ENCODE results near the gene IGSF11.

Gene IGSF11

DNA sequence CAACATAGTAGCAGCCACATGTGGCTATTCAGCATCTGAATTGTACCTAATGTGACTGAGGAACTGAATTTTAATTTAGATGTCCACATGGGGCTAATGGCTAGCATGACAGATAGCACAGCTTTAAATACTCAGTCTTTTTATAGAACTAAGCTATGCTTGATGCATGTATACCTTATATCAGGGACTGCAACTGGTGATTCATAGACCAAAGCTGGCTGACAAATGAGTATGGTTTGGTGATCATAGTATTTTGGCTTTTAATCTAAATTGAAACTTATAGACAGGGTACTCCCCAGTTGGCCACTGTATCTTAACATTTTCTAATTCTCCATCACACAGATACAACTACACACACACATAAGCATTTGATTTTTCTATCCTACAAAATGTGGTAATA lies 83.6 kb downstream of the IGSF11 start:
- no peak for DNase-seq (ENCODE audit: low spot score)

DNA sequence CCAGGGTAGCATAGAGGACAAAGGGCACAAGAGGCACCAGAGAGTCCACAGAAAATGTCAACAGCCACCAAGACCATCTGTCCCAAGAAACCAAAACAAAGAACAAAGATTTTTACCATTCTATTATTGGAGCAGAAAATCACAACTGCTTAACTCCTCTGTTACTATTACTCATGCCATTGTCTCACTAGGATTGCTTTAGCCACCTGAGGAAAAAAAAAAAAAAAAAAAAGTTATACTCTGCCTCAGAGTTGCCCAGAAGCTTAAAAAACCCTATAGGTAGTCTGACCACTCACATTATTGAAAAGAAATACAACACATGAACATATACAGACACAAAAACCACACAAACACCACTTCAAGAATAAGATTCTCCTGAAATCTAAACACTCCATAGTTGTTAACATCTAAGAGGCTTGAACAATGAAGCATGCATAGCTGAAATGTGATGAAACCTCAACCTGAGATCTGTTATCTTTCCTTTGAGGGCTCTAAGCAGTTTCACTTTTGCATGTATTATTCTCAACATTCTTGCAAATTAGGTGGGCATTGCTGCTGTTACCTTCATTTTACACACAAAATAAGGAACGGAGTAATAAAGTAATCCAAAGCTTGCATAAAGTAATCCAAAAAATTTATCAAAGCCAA lies 85.4 kb downstream of the IGSF11 start:
- no peak for DNase-seq (ENCODE audit: low spot score)

DNA sequence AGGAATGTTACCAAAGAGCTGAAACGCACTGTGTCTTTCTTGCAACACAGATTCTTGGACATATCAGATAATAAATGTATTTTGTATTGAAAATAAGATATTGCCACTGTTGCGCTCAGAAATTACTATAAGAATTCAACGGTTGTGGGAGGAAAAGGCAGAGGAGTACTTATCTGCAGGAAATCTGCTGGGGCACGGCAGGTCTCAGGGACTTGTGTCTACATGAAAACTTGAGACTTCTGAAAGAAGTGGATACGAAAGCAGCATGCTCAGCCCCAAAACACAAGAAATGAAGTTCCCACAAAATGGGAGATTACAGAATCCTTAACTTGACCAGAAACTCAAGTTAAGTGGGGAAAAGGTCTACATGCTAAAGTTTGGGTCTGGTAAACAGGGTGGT lies 86.5 kb downstream of the IGSF11 start:
- DNase-seq (ENCODE audit: low spot score), result no peak

DNA sequence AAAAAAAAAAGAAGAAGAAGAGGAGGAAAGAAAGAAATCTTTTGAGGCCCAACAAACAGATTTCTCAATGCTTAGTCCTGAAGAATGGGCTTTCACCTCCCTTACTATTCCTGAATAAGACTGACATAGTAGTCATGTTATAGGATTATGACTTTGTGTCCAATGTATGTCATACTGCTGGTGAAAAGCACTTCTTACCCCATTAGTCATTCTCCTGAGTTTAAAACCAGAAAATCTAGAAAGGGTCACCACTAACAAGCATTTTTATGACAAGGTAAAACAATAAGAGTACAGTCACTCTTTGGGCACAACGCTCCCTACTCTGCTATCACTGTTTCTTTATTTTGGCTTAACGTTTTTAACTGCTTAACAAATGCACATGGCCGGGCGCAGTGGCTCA lies 88.2 kb downstream of the IGSF11 start:
- DNase-seq (ENCODE audit: low spot score), result no peak

DNA sequence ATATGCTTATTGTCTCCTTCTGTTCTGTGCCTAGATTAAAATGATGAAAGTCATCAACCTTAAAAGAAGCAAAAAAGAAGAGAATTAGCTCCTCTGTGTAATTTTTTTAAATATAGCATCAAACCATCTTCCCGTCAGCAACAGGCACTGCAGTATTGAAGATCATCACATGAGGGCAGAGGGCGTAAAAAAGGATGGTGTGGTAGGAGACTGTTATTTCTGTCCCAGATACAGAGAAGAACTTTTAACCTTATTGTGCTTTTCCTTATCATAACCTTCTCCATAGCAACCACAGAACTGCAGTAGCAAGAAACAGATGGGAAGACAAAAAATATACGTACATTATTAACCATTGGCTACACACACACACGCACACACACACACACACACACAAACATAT lies 88.8 kb downstream of the IGSF11 start:
- no peak for DNase-seq (ENCODE audit: low spot score)

DNA sequence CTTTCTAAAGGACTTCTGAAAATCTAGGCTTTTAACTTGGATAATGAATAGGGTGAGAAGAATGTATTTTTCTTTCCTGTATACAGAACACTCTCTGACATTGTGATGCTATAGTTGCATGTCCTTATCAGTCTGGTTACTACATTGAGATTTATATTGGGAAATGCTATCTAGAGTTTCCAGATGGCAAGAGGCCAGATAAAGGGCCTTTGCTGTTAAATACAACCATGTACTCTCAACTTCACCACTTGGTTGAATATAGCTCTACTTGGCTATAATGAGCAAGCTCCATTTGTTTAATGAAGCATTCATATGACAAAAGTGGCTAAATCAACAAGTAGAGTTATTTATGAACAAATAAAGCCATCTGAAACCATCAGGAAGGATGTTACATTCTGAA lies 91.0 kb downstream of the IGSF11 start:
- DNase-seq (ENCODE audit: low spot score), result no peak

DNA sequence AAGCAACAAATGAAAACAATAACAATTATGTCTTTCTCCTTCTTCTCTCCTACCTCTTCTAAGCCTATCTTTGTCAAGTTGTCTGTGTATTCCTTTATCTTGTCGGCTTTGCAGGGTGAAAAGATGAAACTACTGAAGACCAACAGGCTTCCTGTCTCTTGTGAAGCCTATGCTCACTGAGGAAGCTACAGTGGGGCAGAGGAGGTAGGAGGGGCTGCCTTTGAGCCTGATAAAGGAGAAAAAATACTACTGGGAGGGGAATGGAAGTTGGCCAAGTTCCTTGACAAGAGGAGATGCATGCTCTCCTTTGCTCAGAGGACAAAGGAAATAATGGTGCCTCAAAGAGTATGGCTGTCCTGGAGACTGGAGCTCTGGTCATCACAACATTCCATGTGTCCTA lies 92.0 kb downstream of the IGSF11 start:
- DNase-seq (ENCODE audit: low spot score), result no peak

DNA sequence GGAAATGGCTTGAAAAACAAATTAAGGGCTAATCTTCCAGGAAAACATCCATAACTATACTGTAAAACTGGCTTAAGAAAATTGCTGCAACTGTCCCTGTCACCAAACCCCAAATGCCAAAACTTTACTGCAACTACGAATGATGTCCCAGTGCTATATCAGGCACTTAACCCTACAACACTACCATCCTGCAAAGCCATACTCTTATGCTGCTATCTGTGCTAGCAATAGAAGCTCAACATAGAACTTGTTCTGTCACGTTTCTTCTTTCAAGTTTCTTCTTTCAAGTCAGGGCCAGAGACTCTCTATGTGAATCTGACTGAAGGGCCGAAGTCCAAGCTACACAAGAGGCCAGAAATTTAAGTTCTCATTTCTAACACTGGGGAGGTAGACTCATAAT lies 92.5 kb downstream of the IGSF11 start:
- no peak for DNase-seq (ENCODE audit: low spot score)

DNA sequence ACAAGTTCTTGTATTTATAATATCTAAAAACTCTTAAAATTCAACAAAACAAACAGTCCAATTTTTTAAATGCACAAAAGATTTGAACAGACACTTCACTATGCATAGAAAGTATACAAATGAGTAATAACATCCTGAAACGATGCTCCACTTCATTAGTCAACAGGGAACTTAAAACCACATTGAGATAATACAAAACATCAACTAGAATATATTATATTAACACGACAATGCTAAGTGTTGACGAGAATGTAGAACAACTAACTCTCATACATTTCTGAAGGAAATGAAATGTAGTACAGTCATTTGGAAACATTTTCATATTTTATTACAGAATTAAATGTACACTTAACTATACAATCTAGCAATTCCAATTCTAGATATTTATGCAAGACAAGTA lies 93.4 kb downstream of the IGSF11 start:
- DNase-seq (ENCODE audit: low spot score), result no peak

DNA sequence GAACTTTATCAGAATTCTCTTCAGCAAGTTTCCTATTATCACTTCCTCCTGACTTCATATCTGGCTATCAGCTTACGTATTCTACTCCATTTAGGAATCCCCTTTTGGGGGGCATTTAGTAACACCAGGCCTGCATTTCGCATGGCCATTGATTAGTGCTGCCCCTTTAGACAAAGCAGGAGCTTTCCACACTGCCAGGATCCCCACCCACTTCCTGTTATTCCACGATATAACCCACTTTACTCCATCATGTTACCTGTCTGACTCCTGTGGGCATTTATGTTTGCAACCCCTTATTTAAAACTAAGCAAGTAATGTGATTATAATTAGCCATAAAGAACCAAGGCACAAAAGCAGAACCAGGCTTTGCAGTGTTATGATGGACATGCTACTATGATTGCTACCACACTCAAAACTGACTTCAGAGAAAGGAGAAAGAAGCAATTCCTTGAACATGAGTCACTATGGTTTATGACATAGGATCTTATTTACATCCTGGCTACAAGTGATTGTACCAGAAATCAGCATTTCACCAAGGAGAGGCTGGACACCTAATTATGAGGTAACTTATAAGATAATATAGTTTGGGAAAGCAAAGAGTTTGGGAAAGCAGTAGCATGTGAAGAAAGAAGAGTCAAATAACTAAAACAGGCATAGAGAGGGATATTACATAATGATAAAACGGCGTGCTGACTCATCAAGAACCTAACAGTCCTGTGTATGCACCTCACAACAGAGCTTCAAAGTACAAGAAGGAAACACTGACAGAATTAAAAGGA lies 96.3 kb downstream of the IGSF11 start:
- no peak for DNase-seq (ENCODE audit: low spot score)

DNA sequence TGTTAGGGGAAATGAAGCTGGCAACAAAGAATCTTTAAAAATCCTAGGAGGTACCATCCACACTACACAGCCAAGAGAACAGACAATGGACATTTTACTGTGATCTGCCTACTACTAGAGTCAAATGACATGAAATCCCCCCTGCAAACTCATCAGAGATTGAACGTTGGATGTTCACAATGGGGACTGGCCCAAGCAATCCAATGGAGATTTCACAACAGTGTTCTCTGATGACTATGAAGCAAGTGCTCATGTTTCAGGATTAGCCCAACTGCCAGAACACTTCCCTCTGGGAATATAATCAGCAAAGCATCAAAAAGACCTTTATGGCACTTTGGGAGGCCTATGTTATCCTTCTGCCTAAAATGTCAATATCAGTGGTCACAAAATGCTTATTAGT lies 97.8 kb downstream of the IGSF11 start:
- DNase-seq (ENCODE audit: low spot score), result no peak

DNA sequence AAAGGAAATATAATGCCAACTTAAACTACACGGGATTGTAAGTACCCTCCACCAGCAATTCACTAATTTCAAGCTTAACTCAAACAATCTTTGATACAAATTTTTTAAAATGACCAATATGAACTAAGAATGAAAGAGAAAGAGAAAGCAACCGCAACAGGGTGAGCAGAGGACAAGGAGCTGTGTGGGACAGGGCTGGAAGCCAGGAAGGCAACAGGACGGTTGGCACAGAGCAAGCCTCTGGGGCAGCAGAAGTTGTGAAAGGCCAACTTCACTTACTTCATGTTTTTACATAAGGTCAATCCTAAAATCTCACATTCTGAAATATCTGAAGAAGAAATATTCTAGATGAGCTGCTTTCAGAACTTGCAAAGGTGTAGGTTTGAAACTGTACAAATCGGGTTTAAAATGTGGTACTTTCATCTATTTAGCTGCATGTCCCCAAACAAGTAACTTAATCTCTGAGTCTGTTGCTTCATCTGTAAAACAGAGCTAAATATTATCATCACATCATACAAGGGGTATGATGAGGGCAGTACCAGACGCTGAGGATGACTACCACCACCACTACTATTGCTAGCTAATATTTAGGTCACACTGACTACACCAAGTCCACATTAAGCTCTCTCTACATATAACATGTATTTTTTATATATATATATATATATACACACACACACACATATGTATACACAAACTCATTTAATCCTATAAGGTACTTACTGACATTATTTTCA lies 101.7 kb downstream of the IGSF11 start:
- DNase-seq (ENCODE audit: low spot score), result no peak

DNA sequence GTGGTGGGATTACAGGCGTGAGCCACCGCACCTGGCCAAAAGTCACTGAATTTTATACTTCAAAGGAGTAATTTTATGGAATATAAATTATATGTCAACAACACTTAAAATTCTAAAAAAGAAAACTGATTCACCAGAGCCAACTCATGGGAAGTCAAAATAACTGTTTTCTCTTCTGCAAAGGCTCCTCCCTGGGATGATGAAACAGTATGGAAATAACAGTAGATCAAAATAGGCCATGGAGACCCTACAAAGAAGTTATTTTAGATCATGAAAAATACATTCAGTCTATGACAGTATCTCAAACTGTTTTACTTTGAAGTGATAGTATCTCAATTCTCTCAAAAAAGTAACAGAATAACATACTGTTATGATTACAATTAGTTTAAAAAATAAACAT lies 102.7 kb downstream of the IGSF11 start:
- DNase-seq (ENCODE audit: low spot score), result no peak

DNA sequence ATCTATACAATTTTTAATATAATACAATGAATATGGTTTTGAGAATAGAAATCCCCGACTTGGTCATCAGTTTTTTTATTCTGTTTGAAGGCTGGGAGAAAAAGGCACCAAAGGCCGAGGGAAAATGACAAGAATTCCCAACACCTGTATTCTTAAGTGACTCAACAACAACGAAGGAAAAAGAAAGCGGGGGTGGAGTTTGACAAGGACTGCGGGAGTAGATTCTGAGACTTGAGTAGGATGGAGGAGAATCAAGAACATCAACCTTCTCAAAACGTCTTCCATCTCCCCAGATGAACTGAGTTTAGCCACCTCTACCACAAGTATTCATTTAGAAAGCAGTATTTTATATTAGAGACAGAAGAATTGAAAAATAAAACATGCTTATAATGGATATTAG lies 107.2 kb downstream of the IGSF11 start:
- DNase-seq (ENCODE audit: low spot score), result no peak

DNA sequence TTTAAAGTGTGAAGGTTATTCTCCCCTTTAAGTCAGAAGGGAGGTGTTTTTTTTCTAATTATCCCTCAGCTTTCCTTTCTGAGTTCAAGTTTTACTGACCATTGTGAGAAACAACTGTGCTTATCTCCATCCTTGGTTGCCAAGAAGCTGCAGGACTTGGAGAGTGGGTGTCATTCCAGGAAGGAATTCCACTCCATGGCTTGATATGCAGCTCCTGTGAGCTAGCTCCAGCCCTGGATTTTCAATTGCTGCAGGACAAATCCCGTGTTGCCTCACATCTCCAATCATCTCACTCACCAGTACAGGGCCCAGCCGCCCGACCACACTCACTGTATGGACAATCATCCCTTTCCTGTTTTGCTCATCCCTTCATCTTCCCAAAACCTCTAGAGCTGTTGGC lies 122.5 kb downstream of the IGSF11 start:
- DNase-seq (ENCODE audit: low spot score), result no peak

DNA sequence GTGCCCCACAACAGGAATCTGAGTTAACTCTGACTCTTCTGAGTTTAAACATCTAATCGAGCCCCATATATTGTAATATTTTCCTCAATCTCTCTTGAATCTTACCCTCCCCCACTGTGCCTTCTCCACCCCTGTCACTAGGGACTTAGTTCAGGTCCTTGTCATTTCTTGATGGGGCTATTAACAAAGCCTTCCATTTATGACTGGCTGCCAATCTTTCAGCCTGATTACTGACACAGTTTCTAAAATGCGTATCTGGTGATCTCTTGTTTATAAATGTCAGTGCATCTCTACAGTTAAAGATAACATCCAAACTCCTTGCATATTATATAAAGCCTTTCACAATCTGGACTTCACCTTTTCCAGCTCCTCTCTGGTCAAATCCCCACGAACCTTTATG lies 124.3 kb downstream of the IGSF11 start:
- DNase-seq (ENCODE audit: low spot score), result no peak

DNA sequence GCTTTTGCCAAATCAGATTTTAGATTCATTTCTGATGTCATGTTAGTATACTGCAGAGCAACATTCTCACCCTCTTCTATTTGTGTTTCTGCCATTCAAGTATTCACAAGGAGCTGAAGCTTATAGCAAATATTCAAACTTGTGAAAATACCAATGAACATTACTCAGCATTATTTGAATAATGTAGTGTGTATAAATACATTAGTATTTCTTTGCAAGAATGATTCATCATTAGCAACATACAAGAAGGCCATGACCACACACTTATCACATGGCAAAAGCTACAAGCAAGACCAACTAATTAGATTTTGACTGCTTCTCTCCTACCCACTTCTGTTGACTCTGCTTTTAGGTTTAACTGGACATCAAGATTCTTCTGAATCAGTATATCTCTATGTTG lies 124.9 kb downstream of the IGSF11 start:
- DNase-seq (ENCODE audit: low spot score), result no peak

DNA sequence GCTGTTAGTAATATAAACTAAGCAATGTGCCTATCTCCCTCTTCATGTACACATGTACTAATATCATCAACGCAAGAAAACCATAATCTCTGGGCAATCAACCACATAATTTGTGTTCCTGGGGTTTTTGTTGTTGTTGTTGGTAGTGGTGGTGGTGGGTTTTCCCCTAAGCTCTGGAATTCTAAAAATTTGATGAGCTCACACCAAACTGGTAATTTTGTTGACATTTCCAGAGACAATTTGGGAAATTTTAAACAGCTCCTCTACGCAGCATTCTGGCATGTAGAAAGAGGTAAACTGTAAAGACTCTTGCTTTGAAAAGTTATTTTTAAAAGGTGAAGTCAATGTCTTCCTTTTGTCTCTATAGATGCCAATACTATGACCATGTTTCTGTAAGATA lies 126.7 kb downstream of the IGSF11 start:
- no peak for DNase-seq (ENCODE audit: low spot score)

DNA sequence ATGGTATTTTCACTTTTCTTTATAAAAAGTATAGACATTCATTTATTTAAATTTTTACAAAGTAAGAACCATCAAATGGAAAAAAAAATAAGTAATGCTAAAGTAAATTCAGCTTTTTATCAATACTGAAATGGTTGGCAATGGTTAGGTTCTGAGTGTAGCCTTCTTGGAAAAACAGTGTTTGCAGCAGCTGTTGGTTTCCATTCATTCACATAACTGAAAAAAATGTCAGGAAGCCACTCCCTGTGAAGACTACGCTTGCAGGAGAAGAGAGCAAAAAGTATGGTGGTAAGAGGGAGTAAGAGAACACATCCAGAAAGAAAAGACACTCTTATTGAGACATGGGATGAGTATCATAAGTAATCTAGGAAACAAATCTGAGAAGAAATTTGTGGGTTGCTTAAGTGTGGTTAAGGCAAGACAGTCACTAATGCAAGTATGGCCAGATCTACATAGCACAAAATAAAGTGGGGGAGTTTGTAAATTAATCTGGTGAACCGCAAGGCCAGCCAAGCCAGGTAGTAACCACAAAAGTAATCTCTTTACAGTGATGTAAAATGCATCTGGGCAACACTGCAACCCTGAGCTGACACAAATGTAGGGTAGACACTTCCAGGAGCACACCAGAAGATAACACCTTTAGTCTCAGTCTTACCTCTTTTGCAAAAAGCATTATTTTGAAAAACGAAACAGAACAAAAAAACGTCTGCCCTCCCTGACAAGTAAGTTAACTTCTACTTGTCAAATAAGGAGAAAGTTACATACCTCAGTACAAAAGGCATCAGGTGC lies 133.7 kb downstream of the IGSF11 start:
- no peak for DNase-seq (ENCODE audit: low spot score)

DNA sequence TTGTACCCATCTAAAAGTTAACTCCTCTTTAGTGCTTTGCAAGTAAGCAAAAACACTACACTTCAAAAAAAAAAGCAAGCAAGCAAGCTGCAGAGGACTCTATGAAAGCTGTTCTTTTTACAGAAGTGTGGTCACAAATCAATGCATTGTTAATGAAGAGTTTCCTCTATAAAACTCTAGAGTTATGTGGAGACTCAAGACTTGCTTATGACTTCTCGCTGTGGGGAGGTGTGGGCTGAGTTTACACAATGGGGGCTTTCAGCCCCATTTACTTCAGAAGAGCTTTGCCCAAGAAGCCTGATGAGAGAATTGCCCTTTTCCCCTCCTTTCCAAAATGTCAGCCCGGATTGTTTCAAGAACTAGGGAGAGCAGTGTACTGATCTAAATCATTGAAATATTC lies 144.4 kb downstream of the IGSF11 start:
- no peak for DNase-seq (ENCODE audit: low spot score)

DNA sequence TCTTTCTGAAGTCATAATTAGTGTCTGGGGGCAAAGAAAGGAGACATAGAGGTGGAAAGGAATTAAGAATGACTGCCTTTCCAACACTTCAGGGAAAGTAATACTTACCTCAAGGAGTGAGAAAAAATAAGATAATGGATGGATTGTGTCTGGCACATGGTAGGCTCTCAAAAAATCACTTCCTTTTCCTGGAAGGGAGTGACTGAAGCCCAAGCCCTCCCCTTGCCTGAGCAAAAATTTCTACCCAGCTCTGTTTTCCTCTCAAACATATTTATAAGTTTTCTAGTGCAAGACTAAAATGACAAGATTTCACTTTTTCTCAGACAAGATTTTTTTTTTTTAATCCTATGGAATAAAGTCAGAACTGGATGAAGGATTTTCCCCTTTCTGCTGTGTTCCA lies 145.0 kb downstream of the IGSF11 start:
- DNase-seq (ENCODE audit: low spot score), result no peak

DNA sequence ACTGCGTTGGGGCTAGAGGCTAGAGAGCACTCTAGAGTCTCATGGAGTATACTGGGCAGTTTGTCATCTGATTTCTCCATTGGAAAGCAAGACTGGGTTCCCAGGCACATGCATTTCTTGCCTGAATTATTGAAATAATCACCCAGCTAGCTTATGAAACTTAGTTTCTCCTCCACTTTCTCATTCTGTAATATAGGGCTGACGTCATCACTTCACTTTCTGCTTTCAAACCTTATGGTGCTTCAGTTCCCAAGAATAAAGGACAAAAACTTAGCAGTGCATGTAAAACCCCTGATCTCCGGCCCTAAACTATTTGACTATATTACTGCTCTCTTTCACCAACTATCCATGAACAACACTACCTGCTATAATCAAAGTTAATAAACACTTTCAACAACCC lies 147.9 kb downstream of the IGSF11 start:
- no peak for DNase-seq (ENCODE audit: low spot score)

All from hepatic stellate cell (primary cell).